IPS-20b (cell line): ENCODE results near the gene KLF7.
A peak's percentile ranks its signal among the peaks of the same experiment; 100 is the strongest.

Source experiments
- H3K27ac ChIP-seq: one replicate; pipeline ENCODE4 v1.5.1; 2013; ENCODE audit warnings: low read length
- H3K27me3 ChIP-seq: 2 replicates; pipeline ENCODE4 v1.6.1; 2013; ENCODE audit warnings: mild to moderate bottlenecking, low read length, inconsistent platforms; ENCODE audit not compliant: insufficient read depth
- H3K36me3 ChIP-seq: 2 replicates; pipeline ENCODE4 v1.6.1; 2013; ENCODE audit warnings: low read depth, mild to moderate bottlenecking, inconsistent platforms, low read length, moderate library complexity; ENCODE audit not compliant: insufficient read depth
- H3K4me1 ChIP-seq: 2 replicates; pipeline ENCODE4 v1.6.1; 2013; ENCODE audit warnings: mild to moderate bottlenecking, control low read depth, inconsistent platforms, low read length, moderate library complexity; ENCODE audit not compliant: insufficient read depth
- H3K4me3 ChIP-seq: 2 replicates; pipeline ENCODE4 v1.5.1; 2013; ENCODE audit warnings: mild to moderate bottlenecking, low read length, inconsistent platforms
- H3K9ac ChIP-seq: 2 replicates; pipeline ENCODE4 v1.6.1; 2013; ENCODE audit warnings: low read depth, mild to moderate bottlenecking, inconsistent platforms, low read length, moderate library complexity
- H3K9me3 ChIP-seq: 2 replicates; pipeline ENCODE4 v1.6.1; 2013; ENCODE audit warnings: mild to moderate bottlenecking, low read depth, low read length, inconsistent platforms; ENCODE audit not compliant: insufficient read depth

Gene KLF7

GRCh38 chr2:207101984-207102383 lies 63.8 kb downstream of the KLF7 start:
- no peaks in the 10 kb centered on the region for H3K9me3 ChIP-seq
- peaks cover 5% of the 10 kb centered on the region; the same call in 1 of the 2 replicates for H3K4me1 ChIP-seq
- H3K36me3 ChIP-seq: peaks cover 12% of the 10 kb centered on the region; the same call in 1 of the 2 replicates
- H3K27me3 ChIP-seq: no peaks in the 10 kb centered on the region
- H3K27ac ChIP-seq: no peak overlapping the region
- H3K4me3 ChIP-seq: no peak overlapping the region
- H3K9ac ChIP-seq: no peak overlapping the region

- H3K27me3 ChIP-seq: no peaks in the 10 kb centered on the region
- no peaks in the 10 kb centered on the region for H3K36me3 ChIP-seq
- H3K27ac ChIP-seq: no peak overlapping the region
- peaks cover 32% of the 10 kb centered on the region for H3K4me1 ChIP-seq
- no peak overlapping the region for H3K9ac ChIP-seq
- no peak overlapping the region for H3K4me3 ChIP-seq
- no peaks in the 10 kb centered on the region for H3K9me3 ChIP-seq
Measured at GRCh38 chr2:207097278-207097677, 68.5 kb downstream of the KLF7 start.

GRCh38 chr2:207095963-207096362 lies 69.8 kb downstream of the KLF7 start:
- no peaks in the 10 kb centered on the region for H3K36me3 ChIP-seq
- H3K9me3 ChIP-seq: no peaks in the 10 kb centered on the region
- H3K9ac ChIP-seq: no peak overlapping the region
- peaks cover 44% of the 10 kb centered on the region for H3K4me1 ChIP-seq
- H3K27me3 ChIP-seq: no peaks in the 10 kb centered on the region
- H3K4me3 ChIP-seq: no peak overlapping the region
- no peak overlapping the region for H3K27ac ChIP-seq

GRCh38 chr2:207093234-207093633 lies 72.5 kb downstream of the KLF7 start:
- Histone ChIP-seq H3K4me3 (peak overlapping the region; percentile 39; the same call in 1 of the 2 replicates), H3K27ac (peak overlapping the region; percentile 35), H3K4me1 (peaks cover 57% of the 10 kb centered on the region), H3K9me3 (no peaks in the 10 kb centered on the region), H3K36me3 (no peaks in the 10 kb centered on the region), H3K9ac (peak overlapping the region; percentile 61; the same call in 1 of the 2 replicates), H3K27me3 (no peaks in the 10 kb centered on the region)

- H3K36me3 ChIP-seq: no peaks in the 10 kb centered on the region
- no peaks in the 10 kb centered on the region for H3K27me3 ChIP-seq
- peak overlapping the region; percentile 39; the same call in 1 of the 2 replicates for H3K4me3 ChIP-seq
- H3K9me3 ChIP-seq: no peaks in the 10 kb centered on the region
- peak overlapping the region; percentile 61; the same call in 1 of the 2 replicates for H3K9ac ChIP-seq
- H3K4me1 ChIP-seq: peaks cover 57% of the 10 kb centered on the region
- no peak overlapping the region for H3K27ac ChIP-seq
Measured at GRCh38 chr2:207092818-207093217, 72.9 kb downstream of the KLF7 start.

GRCh38 chr2:207091928-207092327 lies 73.8 kb downstream of the KLF7 start:
- Histone ChIP-seq H3K4me1 (peaks cover 52% of the 10 kb centered on the region), H3K9me3 (no peaks in the 10 kb centered on the region), H3K9ac (peak overlapping the region; percentile 14; the same call in 1 of the 2 replicates), H3K27me3 (no peaks in the 10 kb centered on the region), H3K27ac (peak overlapping the region; percentile 69), H3K36me3 (no peaks in the 10 kb centered on the region), H3K4me3 (no peak overlapping the region)

- Histone ChIP-seq H3K4me1 (peaks cover 46% of the 10 kb centered on the region), H3K27me3 (no peaks in the 10 kb centered on the region), H3K27ac (no peak overlapping the region), H3K9ac (no peak overlapping the region; the same call in 1 of the 2 replicates), H3K9me3 (no peaks in the 10 kb centered on the region), H3K36me3 (0 out of 2 replicates have a peak, but pooled peaks cover 5% of the 10 kb centered on the region), H3K4me3 (no peak overlapping the region)
Measured at GRCh38 chr2:207091176-207091575, 74.6 kb downstream of the KLF7 start.

GRCh38 chr2:207090389-207090788 lies 75.4 kb downstream of the KLF7 start:
- H3K27me3 ChIP-seq: no peaks in the 10 kb centered on the region
- H3K9me3 ChIP-seq: no peaks in the 10 kb centered on the region
- H3K4me3 ChIP-seq: no peak overlapping the region
- H3K9ac ChIP-seq: no peak overlapping the region; the same call in 1 of the 2 replicates
- H3K4me1 ChIP-seq: peaks cover 43% of the 10 kb centered on the region
- no peak overlapping the region for H3K27ac ChIP-seq
- H3K36me3 ChIP-seq: peaks cover 8% of the 10 kb centered on the region; the same call in 1 of the 2 replicates

GRCh38 chr2:207088839-207089238 lies 76.9 kb downstream of the KLF7 start:
- peaks cover 12% of the 10 kb centered on the region; the same call in 1 of the 2 replicates for H3K36me3 ChIP-seq
- H3K4me1 ChIP-seq: peaks cover 35% of the 10 kb centered on the region
- H3K9me3 ChIP-seq: no peaks in the 10 kb centered on the region
- H3K27me3 ChIP-seq: no peaks in the 10 kb centered on the region
- no peak overlapping the region for H3K4me3 ChIP-seq
- no peak overlapping the region for H3K27ac ChIP-seq
- H3K9ac ChIP-seq: no peak overlapping the region

- H3K9me3 ChIP-seq: no peaks in the 10 kb centered on the region
- no peaks in the 10 kb centered on the region for H3K27me3 ChIP-seq
- no peak overlapping the region for H3K9ac ChIP-seq
- peaks cover 29% of the 10 kb centered on the region for H3K4me1 ChIP-seq
- peaks cover 12% of the 10 kb centered on the region; the same call in 1 of the 2 replicates for H3K36me3 ChIP-seq
- no peak overlapping the region for H3K4me3 ChIP-seq
- H3K27ac ChIP-seq: no peak overlapping the region
Measured at GRCh38 chr2:207088276-207088675, 77.5 kb downstream of the KLF7 start.

- Histone ChIP-seq H3K36me3 (peaks cover 12% of the 10 kb centered on the region; the same call in 1 of the 2 replicates), H3K4me3 (no peak overlapping the region), H3K4me1 (peaks cover 25% of the 10 kb centered on the region), H3K9ac (no peak overlapping the region), H3K9me3 (no peaks in the 10 kb centered on the region), H3K27me3 (no peaks in the 10 kb centered on the region), H3K27ac (no peak overlapping the region)
Measured at GRCh38 chr2:207087046-207087902, 78.5 kb downstream of the KLF7 start.

GRCh38 chr2:207086136-207086535 lies 79.6 kb downstream of the KLF7 start:
- H3K9ac ChIP-seq: no peak overlapping the region
- H3K4me3 ChIP-seq: no peak overlapping the region
- peaks cover 14% of the 10 kb centered on the region; the same call in 1 of the 2 replicates for H3K4me1 ChIP-seq
- H3K27ac ChIP-seq: no peak overlapping the region
- H3K9me3 ChIP-seq: no peaks in the 10 kb centered on the region
- peaks cover 21% of the 10 kb centered on the region for H3K36me3 ChIP-seq
- no peaks in the 10 kb centered on the region for H3K27me3 ChIP-seq
